SK-N-SH (cell line): ENCODE data around the gene JPH3. TPM values are rescaled to one million over a fixed set of nuclear protein-coding genes. Genes with fewer than 3 reads are reported as not detected.

ENCODE experiments used
- CTCF ChIA-PET: fragments of 300-600, 350-600 bp; formaldehyde crosslinking; extraction: SDS; loops from one replicate; lab custom pipeline; 2021; lab: Yijun Ruan, JAX
- POLR2A ChIA-PET: fragments of 350-600 bp; sonication (Branson Sonifier 250); formaldehyde crosslinking; extraction: SDS; loops from one replicate; lab custom pipeline; 2020; ENCODE audit warnings: antibody characterized with exemption, inconsistent platforms; lab: Yijun Ruan, JAX
- DNase-seq: peaks from one replicate; pipeline ENCODE4 v3.0.0; 2012
- H2AFZ ChIP-seq: fragments of 200-600 bp; sonication (generic); 2 replicates; pipeline ENCODE4 v1.8.1; 2016; ENCODE audit warnings: antibody characterized with exemption, mild to moderate bottlenecking, low read depth
- H3F3A ChIP-seq: fragments of 200-600 bp; sonication (generic); replicated peaks from 2 replicates; pipeline ENCODE3; 2016; ENCODE audit warnings: antibody characterized with exemption, mild to moderate bottlenecking; ENCODE audit not compliant: insufficient read depth
- H3K27ac ChIP-seq, 2 experiments: fragments of 200-500 bp in 1 of 2; fragments of 200-600 bp in 1 of 2; sonication (Bioruptor generic) in 1 of 2; sonication (generic), shearing (Covaris generic) in 1 of 2; 2 replicates each; pipeline versions ENCODE4 v1.5.1 to v1.6.1; 2014 to 2016; ENCODE audit warnings: low read depth in 2 of 2, inconsistent platforms in 1 of 2, low read length in 1 of 2, mild to moderate bottlenecking in 1 of 2, mixed read lengths in 1 of 2
- H3K27me3 ChIP-seq: fragments of 200-600 bp; sonication (generic), shearing (Covaris generic); 2 replicates; pipeline ENCODE4 v1.6.1; 2016; ENCODE audit warnings: mixed run types; ENCODE audit not compliant: insufficient read depth
- H3K36me3 ChIP-seq, 2 experiments: fragments of 200-500 bp in 1 of 2; fragments of 200-600 bp in 1 of 2; sonication (Bioruptor generic) in 1 of 2; sonication (generic) in 1 of 2; replicated peaks in 1 of 2; 2 replicates each; pipeline versions ENCODE3 to v1.5.1; 2014 to 2016; ENCODE audit warnings: low read length in 1 of 2, mild to moderate bottlenecking in 1 of 2; ENCODE audit not compliant: insufficient read depth in 2 of 2, control insufficient read depth in 1 of 2
- H3K4me1 ChIP-seq, 2 experiments: fragments of 200-500 bp in 1 of 2; fragments of 200-600 bp in 1 of 2; sonication (Bioruptor generic) in 1 of 2; sonication (generic), shearing (Covaris generic) in 1 of 2; 2 replicates each; pipeline versions ENCODE4 v1.5.1 to v1.6.1; 2014 to 2016; ENCODE audit warnings: low read depth in 1 of 2, low read length in 1 of 2, mixed run types in 1 of 2; ENCODE audit not compliant: insufficient read depth in 2 of 2, control insufficient read depth in 1 of 2
- H3K4me2 ChIP-seq: fragments of 200-600 bp; sonication (generic), shearing (Covaris generic); 2 replicates; pipeline ENCODE4 v1.6.1; 2017; ENCODE audit warnings: mixed run types
- H3K4me3 ChIP-seq, 2 experiments: fragments of 200-500 bp in 1 of 2; fragments of 200-600 bp in 1 of 2; sonication (Bioruptor generic) in 1 of 2; sonication (generic), shearing (Covaris generic) in 1 of 2; 2 replicates each; pipeline versions ENCODE4 v1.5.1 to v1.8.1; 2014 to 2016; ENCODE audit warnings: low read depth in 2 of 2, inconsistent platforms in 1 of 2, low read length in 1 of 2, mild to moderate bottlenecking in 1 of 2, mixed read lengths in 1 of 2, moderate library complexity in 1 of 2
- H3K79me2 ChIP-seq: fragments of 200-600 bp; sonication (generic); 2 replicates; pipeline ENCODE4 v1.8.1; 2017; ENCODE audit warnings: mild to moderate bottlenecking; ENCODE audit not compliant: insufficient read depth
- H3K9ac ChIP-seq: fragments of 200-600 bp; sonication (generic); 2 replicates; pipeline ENCODE4 v1.6.1; 2017; ENCODE audit warnings: mixed run types
- H3K9me2 ChIP-seq: fragments of 200-600 bp; sonication (generic); 2 replicates; pipeline ENCODE4 v1.6.1; 2017; ENCODE audit warnings: mixed run types
- H3K9me3 ChIP-seq: fragments of 200-600 bp; sonication (generic); 2 replicates; pipeline ENCODE4 v1.6.1; 2017; ENCODE audit warnings: mixed run types, mild to moderate bottlenecking, moderate library complexity
- H4K20me1 ChIP-seq: fragments of 200-600 bp; sonication (generic); 2 replicates; pipeline ENCODE4 v1.6.1; 2017; ENCODE audit warnings: mild to moderate bottlenecking, mixed run types; ENCODE audit not compliant: insufficient read depth
- CHD2 ChIP-seq: fragments of 150-350 bp; IDR thresholded peaks from 2 replicates; pipeline ENCODE4 v1.6.1; 2018; ENCODE audit warnings: low read length; ENCODE audit not compliant: partially characterized antibody
- ELF1 ChIP-seq: IDR thresholded peaks from 2 replicates; pipeline ENCODE4 v1.4.0; 2012
- EP300 ChIP-seq, 2 experiments: IDR thresholded peaks; 2 replicates each; pipeline versions ENCODE4 v1.4.0 to v1.6.1; 2012; ENCODE audit warnings: borderline replicate concordance in 1 of 2, low read depth in 1 of 2, low read length in 1 of 2
- FOXJ3 ChIP-seq: sonication (generic); formaldehyde crosslinking; IDR thresholded peaks from 2 replicates; pipeline ENCODE4 v1.5.1; 2020; ENCODE audit warnings: mild to moderate bottlenecking, missing genetic modification reagents
- JUND ChIP-seq: IDR thresholded peaks from 2 replicates; pipeline ENCODE4 v1.4.0; 2012
- MAX ChIP-seq: IDR thresholded peaks from 2 replicates; pipeline ENCODE4 v1.4.0; 2012; ENCODE audit warnings: low read depth
- NFIC ChIP-seq: IDR thresholded peaks from 2 replicates; pipeline ENCODE4 v1.4.0; 2012; ENCODE audit warnings: borderline replicate concordance
- NRF1 ChIP-seq: IDR thresholded peaks from 2 replicates; pipeline ENCODE4 v1.6.1; 2012; ENCODE audit warnings: low read depth, mild to moderate bottlenecking, low read length
- PBX3 ChIP-seq: IDR thresholded peaks from 2 replicates; pipeline ENCODE4; 2012
- POLR2AphosphoS5 ChIP-seq: IDR thresholded peaks from 2 replicates; pipeline ENCODE4 v1.6.1; 2012; ENCODE audit warnings: low read depth, low read length
- RCOR1 ChIP-seq: fragments of 150-350 bp; IDR thresholded peaks from 2 replicates; pipeline ENCODE4 v1.6.1; 2017; ENCODE audit warnings: antibody characterized with exemption, low read length
- RFX5 ChIP-seq: IDR thresholded peaks from 2 replicates; pipeline ENCODE4 v1.6.1; 2012; ENCODE audit warnings: mild to moderate bottlenecking, improper control_type of control experiment, low read length
- RXRA ChIP-seq: IDR thresholded peaks from 2 replicates; pipeline ENCODE4 v1.4.0; 2012; ENCODE audit warnings: low read depth, mild to moderate bottlenecking, borderline replicate concordance
- SIN3A ChIP-seq: IDR thresholded peaks from 2 replicates; pipeline ENCODE4 v1.6.1; 2012; ENCODE audit warnings: low read depth, mild to moderate bottlenecking, low read length, moderate library complexity, borderline replicate concordance
- TAF1 ChIP-seq: IDR thresholded peaks from 2 replicates; pipeline ENCODE4 v1.6.1; 2012; ENCODE audit warnings: low read depth, mild to moderate bottlenecking, low read length, moderate library complexity, borderline replicate concordance
- TEAD4 ChIP-seq: IDR thresholded peaks from 2 replicates; pipeline ENCODE4 v1.4.0; 2012; ENCODE audit warnings: mild to moderate bottlenecking, borderline replicate concordance; ENCODE audit not compliant: insufficient read depth
- ZBTB33 ChIP-seq: IDR thresholded peaks from 2 replicates; pipeline ENCODE4 v1.4.0; 2012; ENCODE audit warnings: low read depth, borderline replicate concordance
- WGBS: methylation state at CpG from one replicate; pipeline ENCODE4 v1.1.6; 2017; ENCODE audit warnings: low lambda C conversion rate; 5-methylcytosine and 5-hydroxymethylcytosine counted together
- polyA plus RNA-seq, 3 experiments: library from polyadenylated mRNA; depleted of rRNA; stranded (reverse); fragments of >200 nt; gene quantifications; 2 replicates each; pipeline ENCODE4 v1.2.3, GENCODE V29; 2012

Gene JPH3
- polyA plus RNA-seq, 1 of the 3 experiments (the other 2 are of a cell fraction) = 0.25 TPM

GRCh38 chr16:87712184-87712762 lies 110.0 kb downstream of the JPH3 start (continued):
- TF ChIP-seq MAX = no peak
- no peak for TF ChIP-seq NRF1
- TF ChIP-seq SIN3A = no peak
- TF ChIP-seq RXRA = no peak

GRCh38 chr16:87713451-87714229 lies 111.3 kb downstream of the JPH3 start:
- ChIA-PET CTCF (interaction anchor here (1.0 kb wide), 1 partner anchor 128 kb away, joined by 3 read pairs; no protein-coding TSS in a partner anchor), POLR2A (no interaction called here)
- H3K4me1 ChIP-seq = no peaks in the 10 kb centered on the region; a peak in 1 of 4 replicates
- no peaks in the 10 kb centered on the region for H4K20me1 ChIP-seq
- no peaks in the 10 kb centered on the region; the same call in 1 of the 2 replicates for H3K79me2 ChIP-seq
- no peaks in the 10 kb centered on the region for H3K9me2 ChIP-seq
- H2AFZ ChIP-seq = no peak overlapping the region
- no peak overlapping the region for H3K9ac ChIP-seq
- no peaks in the 10 kb centered on the region for H3K27me3 ChIP-seq
- H3K36me3 ChIP-seq = peaks cover 0 to 67% of the 10 kb centered on the region in 2 experiments
- no peak for TF ChIP-seq JUND
- TF ChIP-seq NRF1 = no peak
- no peak for TF ChIP-seq RFX5
- TF ChIP-seq PBX3 = no peak
- TF ChIP-seq RCOR1 = no peak
- TF ChIP-seq POLR2AphosphoS5 = no peak
- TF ChIP-seq SIN3A = no peak
- TF ChIP-seq TEAD4 = no peak
- TF ChIP-seq FOXJ3 = no peak
- no peak for TF ChIP-seq ELF1
- TF ChIP-seq TAF1 = no peak
- no peak for TF ChIP-seq MAX
- TF ChIP-seq ZBTB33 = no peak
- TF ChIP-seq NFIC = no peak
- no peak for TF ChIP-seq CHD2
- TF ChIP-seq EP300 (IDR thresholded peaks at IDR 0.05; ENCODE audit: borderline replicate concordance in 1 of 2, low read depth in 1 of 2, low read length in 1 of 2) = no peak
- no peaks in the 10 kb centered on the region for H3F3A ChIP-seq
- no peak overlapping the region for H3K27ac ChIP-seq
- no peak for DNase-seq
- H3K4me3 ChIP-seq = no peak overlapping the region
- 89% methylated on average over 13 of the region's 19 CpGs for WGBS
- no peak overlapping the region for H3K4me2 ChIP-seq
- H3K9me3 ChIP-seq = no peaks in the 10 kb centered on the region
